Activated CD4-positive, CD25-positive, alpha-beta regulatory T cell treated with anti-CD3 and anti-CD28 coated beads, Interleukin-2, amount 50 U/mL, for 24 hours (primary cell): ENCODE measurements around the gene GIPR.
A peak's percentile ranks its signal among the peaks of the same experiment; 100 is the strongest.
"Not testable (repeated sequence)": the region's sequence is repeated elsewhere in the genome, so short reads cannot be mapped to it uniquely, and the experiment has no call there.

Source experiments
- ATAC-seq, 2 donors: fragments of 150-1000 bp; cut with Tn5 transposase; one replicate each; pipeline ENCODE4 v1.10.0; 2021; ENCODE audit warnings: mild to moderate bottlenecking in 1 of 2, moderate library complexity in 1 of 2

GIPR gene

DNA sequence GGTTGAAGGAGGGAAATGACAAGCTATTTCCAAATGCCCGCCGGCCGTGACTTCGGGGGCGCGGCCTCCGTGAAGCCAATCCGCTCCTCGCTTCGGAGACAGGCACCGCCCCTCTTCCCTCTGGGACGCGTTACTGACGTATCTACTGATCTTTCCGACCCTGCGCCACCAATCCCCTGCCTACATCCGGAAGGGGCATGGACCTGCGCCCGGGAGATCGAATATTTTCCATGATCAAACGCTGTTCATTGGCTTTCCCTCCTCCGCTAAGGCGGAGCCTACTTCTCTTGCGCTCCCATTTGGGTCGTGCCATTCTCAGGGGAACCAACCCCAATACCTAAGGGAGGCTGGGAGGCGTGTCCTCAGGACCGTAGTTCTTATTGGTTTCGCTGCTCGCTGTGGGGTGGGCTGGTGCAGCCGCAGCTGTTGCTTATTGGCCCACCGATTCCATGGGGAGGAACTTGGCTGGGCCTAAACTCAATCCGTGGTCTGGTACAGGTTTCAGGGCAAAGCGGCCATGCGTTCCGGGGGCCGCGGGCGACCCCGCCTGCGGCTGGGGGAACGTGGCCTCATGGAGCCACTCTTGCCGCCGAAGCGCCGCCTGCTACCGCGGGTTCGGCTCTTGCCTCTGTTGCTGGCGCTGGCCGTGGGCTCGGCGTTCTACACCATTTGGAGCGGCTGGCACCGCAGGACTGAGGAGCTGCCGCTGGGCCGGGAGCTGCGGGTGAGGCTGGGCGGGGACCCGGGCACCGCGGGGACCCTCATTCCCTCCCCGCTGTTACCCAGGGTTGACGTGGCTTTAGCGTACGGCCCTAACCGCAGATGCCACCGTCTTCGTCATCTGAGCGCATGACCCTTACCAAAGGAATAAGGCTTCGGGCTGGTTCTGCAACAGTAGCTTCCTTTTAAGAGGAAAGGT, 24.4 kb downstream of the GIPR start, which contains the start of gene QPCTL:
TSS of gene QPCTL (plus strand) at position 480 of the 919 bp plus-strand sequence. CDS start at position 518, 38 bp downstream.
- ATAC-seq: peak; percentile 93 to 94

GRCh38 chr19:45693106-45693788, 25.2 kb downstream of the GIPR start:
- ATAC-seq: no peak

DNA sequence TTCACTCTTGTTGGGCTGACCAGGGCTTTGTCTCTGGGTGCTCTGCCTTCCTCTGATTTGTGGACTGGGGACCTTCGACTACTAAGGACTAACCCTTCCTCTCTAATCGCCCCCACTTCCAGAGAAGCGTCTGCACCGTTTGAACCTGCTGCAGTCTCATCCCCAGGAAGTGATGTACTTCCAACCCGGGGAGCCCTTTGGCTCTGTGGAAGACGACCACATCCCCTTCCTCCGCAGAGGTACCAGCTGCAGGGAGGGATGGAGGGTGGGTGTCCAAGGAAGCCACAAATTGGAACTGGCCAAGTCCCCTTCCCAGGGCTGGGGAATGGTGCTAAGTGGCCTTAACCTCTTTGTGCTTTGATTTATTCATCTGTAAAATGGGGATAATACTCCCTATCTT, 33.7 kb downstream of the GIPR start:
- no peak for ATAC-seq

- no peak for ATAC-seq
Observed at GRCh38 chr19:45705115-45705514, 37.1 kb downstream of the GIPR start.

- ATAC-seq: no peak
Observed at GRCh38 chr19:45705710-45706415, 37.8 kb downstream of the GIPR start.

- no peak for ATAC-seq
Observed at GRCh38 chr19:45710356-45711130, 42.5 kb downstream of the GIPR start.

GRCh38 chr19:45711851-45712698, 44.1 kb downstream of the GIPR start:
- no peak for ATAC-seq

GRCh38 chr19:45712699-45713067, 44.7 kb downstream of the GIPR start:
- ATAC-seq: no peak

- no peak for ATAC-seq
Observed at GRCh38 chr19:45713141-45713540, 45.1 kb downstream of the GIPR start.

GRCh38 chr19:45715139-45715538, 47.1 kb downstream of the GIPR start:
- ATAC-seq: no peak

GRCh38 chr19:45716359-45717130, 48.5 kb downstream of the GIPR start:
- no peak for ATAC-seq

- peak; percentile 97 to 98 for ATAC-seq
Observed at GRCh38 chr19:45717131-45717982, 49.3 kb downstream of the GIPR start.

DNA sequence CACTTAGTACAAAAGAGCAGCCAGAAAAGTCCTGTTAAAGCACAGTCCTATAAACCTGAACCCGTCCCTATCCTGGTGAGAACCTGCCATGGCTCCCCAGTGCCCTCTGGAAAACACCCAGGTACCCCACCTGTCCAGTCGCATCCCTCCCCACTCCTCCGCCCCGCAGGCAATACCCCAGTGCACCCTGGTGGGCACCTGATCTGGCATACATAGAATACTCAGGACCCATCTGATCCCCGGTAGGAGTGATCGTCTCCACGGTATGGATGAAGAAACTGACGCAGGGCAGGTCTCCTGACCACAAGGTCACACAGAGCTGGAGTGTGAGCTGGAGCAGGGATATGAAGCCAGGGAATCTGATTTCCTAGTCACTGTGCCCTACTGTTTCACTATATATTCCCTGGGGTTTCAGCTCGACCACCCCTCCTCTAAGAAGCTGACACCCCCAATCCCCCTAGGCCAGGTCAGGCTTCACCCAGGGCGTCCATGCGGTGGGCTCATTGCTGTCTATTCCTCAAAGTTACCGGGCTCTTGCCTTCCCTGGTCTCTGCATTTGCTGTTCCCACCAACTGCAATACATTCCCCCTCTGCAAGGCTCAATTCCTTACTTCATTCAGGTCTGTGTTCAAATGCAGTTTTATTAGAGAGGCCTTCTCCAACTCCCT, 50.1 kb downstream of the GIPR start:
- ATAC-seq: no peak

DNA sequence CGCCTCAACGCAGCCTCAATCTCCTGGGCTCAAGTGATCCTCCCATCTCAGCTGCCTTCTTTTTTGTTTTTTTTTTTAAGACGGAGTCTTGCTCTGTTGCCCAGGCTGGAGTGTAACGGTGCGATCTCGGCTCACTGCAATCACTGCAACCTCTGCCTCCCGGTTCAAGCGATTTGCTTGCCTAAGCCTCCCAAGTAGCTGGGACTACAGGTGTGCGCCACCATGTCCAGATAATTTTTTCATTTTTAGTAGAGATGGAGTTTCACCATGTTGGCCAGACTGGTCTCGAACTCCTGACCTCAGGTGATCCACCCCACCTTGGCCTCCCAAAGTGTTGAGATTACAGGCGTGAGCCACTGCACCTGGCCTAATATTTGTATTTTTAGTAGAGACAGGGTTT, 52.0 kb downstream of the GIPR start:
- ATAC-seq: not testable (repeated sequence)

GRCh38 chr19:45728683-45729082, 60.7 kb downstream of the GIPR start:
- ATAC-seq: not testable (repeated sequence)

DNA sequence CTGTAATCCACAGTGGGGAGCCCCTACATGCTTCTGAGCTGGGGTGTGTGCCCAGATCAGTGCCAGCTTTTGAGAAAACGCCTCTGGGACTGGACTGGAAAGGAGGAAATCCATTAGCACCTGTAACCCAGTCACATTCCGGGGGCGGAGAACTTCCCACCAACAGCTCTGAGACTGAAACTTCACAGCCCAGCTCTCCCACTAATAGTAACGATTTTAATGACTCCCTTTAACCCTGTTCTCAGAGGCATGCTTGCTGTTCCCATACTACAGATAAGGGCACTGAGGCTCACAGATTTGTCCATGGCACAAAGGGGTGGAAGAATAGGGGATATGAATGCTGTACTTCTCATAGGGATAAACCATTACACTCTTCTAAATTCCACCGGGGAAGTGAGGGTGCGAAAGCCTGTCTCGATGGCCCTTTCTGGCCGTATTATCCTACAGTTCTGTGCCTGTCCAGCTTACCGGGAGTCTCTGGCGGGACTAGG, 61.8 kb downstream of the GIPR start:
- no peak for ATAC-seq

DNA sequence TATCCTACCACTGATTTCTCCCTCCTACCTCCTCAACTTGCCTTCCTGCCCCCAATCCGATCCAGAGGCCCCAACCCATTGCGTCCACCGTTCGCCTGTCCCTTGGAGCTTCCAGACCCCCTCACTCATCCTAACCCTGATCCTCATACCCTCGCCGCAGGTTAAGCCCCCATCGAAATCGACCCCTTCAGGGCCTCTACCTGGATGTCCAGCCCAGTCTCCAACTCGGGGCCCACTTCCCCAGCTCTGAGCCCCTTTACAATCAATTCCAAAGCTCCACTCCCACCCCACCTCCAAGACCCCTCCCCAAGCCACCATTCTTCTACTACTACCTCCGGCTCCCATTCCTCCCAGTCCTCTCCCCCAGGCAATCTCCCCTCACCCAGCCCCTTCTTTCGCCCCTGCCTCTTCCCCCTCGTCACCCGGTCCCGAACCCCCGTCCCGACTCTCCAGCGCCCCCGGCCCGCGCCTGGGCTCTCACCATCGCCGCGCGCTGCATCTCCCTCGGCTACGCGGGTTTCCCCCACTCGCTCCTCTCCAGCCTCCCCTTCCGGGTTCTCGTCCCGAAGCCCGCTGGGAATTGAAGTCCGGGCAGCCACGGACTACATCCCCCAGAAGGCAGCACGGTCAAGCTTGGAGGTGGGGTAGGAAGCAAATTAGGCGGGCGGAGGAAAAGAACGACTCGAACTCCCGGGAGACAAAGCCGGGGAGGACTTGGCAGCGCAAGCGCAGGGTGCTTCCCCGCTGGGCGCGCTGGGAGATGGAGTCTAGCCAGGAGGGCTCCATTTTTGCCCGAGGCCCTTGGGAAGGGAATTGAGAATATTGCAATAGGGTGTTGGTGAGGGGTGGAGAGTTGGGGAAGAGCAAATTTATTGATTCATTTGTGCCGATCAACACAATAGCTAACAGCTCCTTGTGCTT, 62.6 kb downstream of the GIPR start, which contains the start of gene FBXO46:
TSS of gene FBXO46 (minus strand) at position 529 of the 921 bp plus-strand sequence. CDS start 17,401 bp downstream, outside the sequence.
- peak; percentile 99 for ATAC-seq
